ENCODE measurements around the gene KLF7. TPM values are rescaled to one million over a fixed set of nuclear protein-coding genes. Genes with fewer than 3 reads are reported as not detected.

Gene KLF7
- total and polyA plus RNA-seq, 9 of the 15 experiments (the other 6 are each of a cell fraction or from before 2014, with no cell fraction given) = 0.04 to 0.54 (median 0.07) TPM

- no peak for TF ChIP-seq TBL1XR1 (IDR thresholded peaks at IDR 0.05; ENCODE audit: low read length in 2 of 2)
- intact Hi-C loops (cut with micrococcal nuclease) = no loop called here
- Histone ChIP-seq H3K4me2 (ENCODE audit: insufficient read depth, low read length) (no peak overlapping the region), H3K9me3 (replicated peaks; ENCODE audit: control insufficient read depth, insufficient read depth, low read depth, low read length) (no peaks in the 10 kb centered on the region), H3K4me3 (no peak overlapping the region), H3K27me3 (ENCODE audit: control insufficient read depth in 2 of 2, insufficient read depth in 2 of 2, low read length in 2 of 2) (peaks cover 0 to 4% of the 10 kb centered on the region in 2 experiments; a peak in 2 of 5 replicates), H3K9me1 (ENCODE audit: control insufficient read depth, insufficient read depth, low read length) (no peaks in the 10 kb centered on the region), H4K20me1 (replicated peaks; ENCODE audit: control insufficient read depth, insufficient read depth, low read length) (no peaks in the 10 kb centered on the region), H3K4me1 (replicated peaks in 1 of 2; ENCODE audit: control insufficient read depth in 2 of 2, insufficient read depth in 2 of 2, low read length in 2 of 2) (no peaks in the 10 kb centered on the region), H3K9ac (ENCODE audit: insufficient read depth in 1 of 2, low read depth in 2 of 2, low read length in 2 of 2) (no peak overlapping the region), H3K27ac (ENCODE audit: extremely low read depth, low read depth, low read length) (no peak overlapping the region), H3K79me2 (ENCODE audit: control insufficient read depth, insufficient read depth, low read length) (no peaks in the 10 kb centered on the region), H2AFZ (ENCODE audit: low read depth, low read length) (no peak overlapping the region), H3K36me3 (ENCODE audit: control insufficient read depth, insufficient read depth, low read length) (no peaks in the 10 kb centered on the region)
- DNase-seq (ENCODE audit: extremely low read depth in 1 of 4, low spot score in 3 of 4) (no peak), ATAC-seq (no peak), FAIRE-seq (no peak)
- ChIA-PET CTCF (ENCODE audit: low intra/inter-chr PET ratio) (no interaction called here), POLR2A (no interaction called here)
- 0% methylated on average over 6 of the region's 7 CpGs for WGBS (ENCODE audit: insufficient coverage, low coverage, missing lambda C conversion rate)
- BruUV-seq (replicated peaks) = no TSS peak
- in situ Hi-C loops (cut with MboI) = no loop called here
Measured at GRCh38 chr2:207088276-207088675, 77.5 kb downstream of the KLF7 start.

GRCh38 chr2:207087046-207087902, 78.5 kb downstream of the KLF7 start:
- ChIA-PET POLR2A (no interaction called here), CTCF (ENCODE audit: low intra/inter-chr PET ratio) (no interaction called here)
- no peak overlapping the region for H3K4me2 ChIP-seq (ENCODE audit: insufficient read depth, low read length)
- no peaks in the 10 kb centered on the region for H3K36me3 ChIP-seq (ENCODE audit: control insufficient read depth, insufficient read depth, low read length)
- no peaks in the 10 kb centered on the region for H4K20me1 ChIP-seq (replicated peaks; ENCODE audit: control insufficient read depth, insufficient read depth, low read length)
- in situ Hi-C loops (cut with MboI) (no loop called here), intact Hi-C loops (cut with micrococcal nuclease) (no loop called here)
- ATAC-seq = no peak
- H3K27ac ChIP-seq (ENCODE audit: extremely low read depth, low read depth, low read length) = no peak overlapping the region
- TF ChIP-seq SETDB1 (IDR thresholded peaks at IDR 0.05; ENCODE audit: low read length) (no peak), PHF8 (IDR thresholded peaks at IDR 0.05; ENCODE audit: borderline replicate concordance, low read length) (no peak), ELK1 (CRISPR knock-in tag; IDR thresholded peaks at IDR 0.05) (no peak), SMAD3 (CRISPR knock-in tag; conservative IDR thresholded peaks at IDR 0.05) (no peak), SOX6 (IDR thresholded peaks at IDR 0.05) (no peak), DDX20 (tag; IDR thresholded peaks at IDR 0.05; ENCODE audit: low read depth) (no peak), GABPB2 (CRISPR knock-in tag; conservative IDR thresholded peaks at IDR 0.05) (no peak), HNRNPH1 (optimal IDR thresholded peaks at IDR 0.05; ENCODE audit: low read depth, low read length) (no peak), ZNF695 (CRISPR knock-in tag; IDR thresholded peaks at IDR 0.05) (no peak)
- TF ChIP-seq, protein P1, sequence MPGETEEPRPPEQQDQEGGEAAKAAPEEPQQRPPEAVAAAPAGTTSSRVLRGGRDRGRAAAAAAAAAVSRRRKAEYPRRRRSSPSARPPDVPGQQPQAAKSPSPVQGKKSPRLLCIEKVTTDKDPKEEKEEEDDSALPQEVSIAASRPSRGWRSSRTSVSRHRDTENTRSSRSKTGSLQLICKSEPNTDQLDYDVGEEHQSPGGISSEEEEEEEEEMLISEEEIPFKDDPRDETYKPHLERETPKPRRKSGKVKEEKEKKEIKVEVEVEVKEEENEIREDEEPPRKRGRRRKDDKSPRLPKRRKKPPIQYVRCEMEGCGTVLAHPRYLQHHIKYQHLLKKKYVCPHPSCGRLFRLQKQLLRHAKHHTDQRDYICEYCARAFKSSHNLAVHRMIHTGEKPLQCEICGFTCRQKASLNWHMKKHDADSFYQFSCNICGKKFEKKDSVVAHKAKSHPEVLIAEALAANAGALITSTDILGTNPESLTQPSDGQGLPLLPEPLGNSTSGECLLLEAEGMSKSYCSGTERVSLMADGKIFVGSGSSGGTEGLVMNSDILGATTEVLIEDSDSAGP (CRISPR knock-in tag; IDR thresholded peaks at IDR 0.05) = no peak
- no peak overlapping the region for H3K4me3 ChIP-seq
- no peak for FAIRE-seq
- no peaks in the 10 kb centered on the region for H3K79me2 ChIP-seq (ENCODE audit: control insufficient read depth, insufficient read depth, low read length)
- H3K4me1 ChIP-seq (replicated peaks in 1 of 2; ENCODE audit: control insufficient read depth in 2 of 2, insufficient read depth in 2 of 2, low read length in 2 of 2) = no peaks in the 10 kb centered on the region
- no peak for DNase-seq (ENCODE audit: extremely low read depth in 1 of 4, low spot score in 3 of 4)
- no peaks in the 10 kb centered on the region for H3K9me3 ChIP-seq (replicated peaks; ENCODE audit: control insufficient read depth, insufficient read depth, low read depth, low read length)
- peaks cover 0 to 4% of the 10 kb centered on the region in 2 experiments; a peak in 2 of 5 replicates for H3K27me3 ChIP-seq (ENCODE audit: control insufficient read depth in 2 of 2, insufficient read depth in 2 of 2, low read length in 2 of 2)
- H3K9me1 ChIP-seq (ENCODE audit: control insufficient read depth, insufficient read depth, low read length) = no peaks in the 10 kb centered on the region
- no TSS peak for BruUV-seq (replicated peaks)
- WGBS (ENCODE audit: insufficient coverage, low coverage, missing lambda C conversion rate) = 3% methylated on average over 6 of the region's 7 CpGs
- no peak overlapping the region for H3K9ac ChIP-seq (ENCODE audit: insufficient read depth in 1 of 2, low read depth in 2 of 2, low read length in 2 of 2)
- no peak overlapping the region for H2AFZ ChIP-seq (ENCODE audit: low read depth, low read length)
